HG02678 (cell line): ENCODE measurements around the gene ACAD8.

Experiments
- ATAC-seq: cut with Tn5 transposase; IDR thresholded peaks from one replicate; pipeline ENCODE4 v1.9.1; 2021; ENCODE audit warnings: mild to moderate bottlenecking, moderate library complexity; ENCODE audit not compliant: unreplicated experiment

Gene ACAD8

DNA sequence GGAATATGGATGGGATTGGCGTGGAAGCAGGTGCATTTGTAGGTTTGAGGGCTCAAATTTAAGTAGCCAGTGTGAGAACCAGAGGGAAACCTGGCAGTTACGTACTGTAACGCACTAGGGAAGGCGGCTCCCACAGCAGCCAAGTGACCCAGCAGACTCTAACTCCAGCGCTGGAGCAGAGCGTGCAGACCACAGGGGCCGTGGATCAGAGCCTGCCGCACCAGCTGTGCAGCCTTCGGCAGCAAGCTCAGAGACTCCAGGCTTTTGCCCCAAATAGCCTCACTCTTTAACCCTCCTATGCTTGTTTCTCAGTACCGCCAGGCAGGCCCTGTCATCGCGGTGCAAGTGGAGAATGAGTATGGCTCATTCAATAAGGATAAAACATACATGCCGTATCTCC lies 35.1 kb downstream of the ACAD8 start:
- ATAC-seq = no peak

- no peak for ATAC-seq
Measured at GRCh38 chr11:134289167-134289566, 35.8 kb downstream of the ACAD8 start.

GRCh38 chr11:134289789-134290188 lies 36.4 kb downstream of the ACAD8 start:
- no peak for ATAC-seq

GRCh38 chr11:134290646-134291045 lies 37.3 kb downstream of the ACAD8 start:
- ATAC-seq = no peak

DNA sequence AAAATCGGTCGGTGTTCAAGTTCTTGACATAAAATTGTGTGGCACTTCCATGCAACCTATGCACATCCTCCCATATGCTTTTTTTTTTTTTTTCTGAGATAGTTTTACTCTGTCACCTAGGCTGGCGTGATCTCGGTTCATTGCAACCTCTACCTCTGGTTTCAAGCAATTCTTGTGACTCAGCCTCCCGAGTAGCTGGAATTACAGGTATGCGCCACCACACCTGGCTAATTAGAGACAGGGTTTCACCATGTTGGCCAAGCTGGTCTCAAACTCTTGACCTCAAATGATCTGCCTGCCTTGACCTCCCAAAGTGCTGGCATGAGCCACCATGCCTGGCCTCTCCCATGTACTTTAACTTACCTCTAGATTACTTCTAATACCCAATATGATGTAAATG lies 37.8 kb downstream of the ACAD8 start:
- no peak for ATAC-seq

- ATAC-seq = no peak
Measured at GRCh38 chr11:134292661-134293060, 39.3 kb downstream of the ACAD8 start.

DNA sequence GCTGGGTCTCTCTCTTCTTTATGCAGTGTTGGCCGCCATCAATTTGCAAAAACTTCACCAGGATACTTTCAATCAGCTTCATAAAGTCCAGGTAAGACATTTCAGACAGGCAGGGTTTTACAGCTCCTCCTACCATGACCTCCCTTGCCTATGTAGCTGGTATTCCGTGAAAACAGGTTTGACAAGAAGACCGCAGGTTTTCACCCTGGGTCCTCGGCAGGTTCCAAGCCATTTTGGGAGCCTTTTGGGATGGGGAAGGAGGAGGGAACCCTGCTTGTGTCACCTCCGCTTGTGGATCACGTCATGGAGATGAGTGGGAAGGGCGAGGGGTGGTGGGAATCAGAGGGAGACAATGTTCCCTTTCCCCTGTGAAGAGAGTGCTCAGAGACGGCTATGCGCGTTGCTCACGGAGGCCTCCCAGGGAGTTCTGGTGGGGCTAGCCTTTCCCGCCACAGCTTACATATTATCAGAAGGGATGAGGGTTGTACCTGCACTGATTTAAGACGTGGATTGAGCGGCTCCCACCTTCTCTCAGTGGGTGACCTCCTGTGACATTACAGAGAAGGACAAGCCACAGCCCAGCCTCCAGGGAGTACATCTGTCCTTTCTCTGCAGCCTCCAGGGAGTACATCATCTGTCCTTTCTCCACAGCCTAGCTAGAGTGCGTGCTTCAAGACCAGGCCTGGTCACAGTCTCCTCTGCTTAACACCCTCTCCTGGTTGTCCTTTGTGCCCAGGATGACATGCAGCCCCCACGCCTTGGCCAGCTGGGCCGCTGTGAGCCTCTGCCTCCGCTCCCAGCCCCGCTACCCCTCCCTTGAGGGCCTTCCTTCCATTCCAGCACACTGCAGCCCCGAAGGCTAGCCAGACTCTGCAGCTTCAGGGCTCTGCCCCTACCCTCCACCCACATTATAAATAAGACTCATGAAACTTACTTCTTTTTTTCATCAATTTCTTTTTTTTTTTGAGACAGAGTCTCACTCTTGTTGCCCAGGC lies 40.0 kb downstream of the ACAD8 start:
- no peak for ATAC-seq

GRCh38 chr11:134294664-134295063 lies 41.3 kb downstream of the ACAD8 start:
- no peak for ATAC-seq

GRCh38 chr11:134312223-134312622 lies 58.9 kb downstream of the ACAD8 start:
- ATAC-seq = no peak

DNA sequence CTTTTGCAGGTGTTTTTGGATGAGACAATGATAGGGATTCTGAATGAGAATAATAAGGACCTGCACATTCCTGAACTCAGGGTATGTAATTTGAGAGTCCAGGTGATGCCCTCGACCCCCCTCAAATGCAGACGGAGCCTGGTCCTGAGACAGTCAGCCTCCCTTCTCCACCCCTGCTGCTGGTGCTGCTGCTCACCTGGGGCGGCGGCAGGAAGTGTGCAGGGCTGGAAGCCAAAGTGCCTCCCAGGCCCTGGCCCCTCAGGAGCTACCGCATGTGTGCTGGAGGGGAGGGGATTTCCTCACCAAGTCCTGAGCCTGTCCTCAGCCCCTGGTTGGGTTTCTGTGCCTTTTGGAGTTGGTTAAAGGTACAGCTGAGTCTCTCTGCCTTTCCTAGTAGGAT lies 59.4 kb downstream of the ACAD8 start:
- no peak for ATAC-seq

DNA sequence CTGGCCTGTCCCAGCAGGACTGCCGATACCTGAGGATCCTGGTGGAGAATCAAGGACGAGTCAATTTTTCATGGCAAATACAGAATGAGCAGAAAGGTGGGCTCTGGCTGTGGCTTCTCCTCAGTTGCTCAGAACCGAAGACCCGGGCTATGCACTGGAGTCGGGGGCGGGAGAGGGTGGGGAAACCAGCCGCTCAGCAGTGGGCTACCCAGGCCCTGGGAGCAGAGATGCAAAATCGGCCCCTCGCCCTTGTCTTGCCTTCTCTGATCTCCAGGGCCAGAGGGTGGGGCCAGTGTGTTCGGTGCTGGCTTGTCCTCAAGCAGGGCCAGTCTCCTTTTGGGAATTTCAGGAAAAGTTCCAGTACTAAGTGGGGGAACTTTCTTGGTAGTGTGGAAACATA lies 60.0 kb downstream of the ACAD8 start:
- no peak for ATAC-seq

DNA sequence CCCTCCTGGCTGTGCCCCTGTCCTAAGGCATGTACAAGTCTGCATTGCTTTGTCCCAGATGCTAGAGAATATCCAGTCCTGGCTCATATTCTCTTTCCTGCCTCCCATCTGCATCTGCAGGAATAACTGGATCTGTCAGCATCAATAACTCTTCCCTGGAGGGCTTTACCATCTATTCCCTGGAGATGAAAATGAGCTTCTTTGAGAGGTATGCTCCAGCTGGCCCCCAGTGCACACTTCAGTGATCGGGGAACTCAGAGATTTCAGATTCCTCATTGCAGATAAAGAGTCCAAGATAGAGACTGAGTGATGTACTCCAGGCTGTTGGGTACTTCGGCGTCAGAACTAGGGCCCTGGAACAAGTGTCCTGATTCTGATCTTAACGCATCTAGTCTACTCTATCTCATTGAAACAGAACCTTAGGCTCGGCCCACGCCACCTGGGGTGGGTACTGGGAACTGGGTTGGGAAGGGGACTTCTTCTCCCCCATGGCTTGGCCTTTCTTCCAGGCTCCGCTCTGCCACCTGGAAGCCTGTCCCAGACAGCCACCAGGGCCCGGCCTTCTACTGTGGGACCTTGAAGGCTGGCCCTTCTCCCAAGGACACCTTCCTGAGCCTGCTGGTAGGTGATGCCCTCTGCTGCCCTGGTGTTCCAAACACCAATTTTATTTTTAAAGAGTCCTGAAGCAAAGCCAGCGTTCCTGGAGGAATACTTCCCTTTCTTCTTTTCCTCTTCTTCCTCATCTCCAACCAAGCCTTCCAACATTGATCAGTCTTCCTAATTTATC lies 60.6 kb downstream of the ACAD8 start:
- no peak for ATAC-seq
